Inflammatory macrophage (primary cell): ENCODE data around the gene VPS35L.

Experiments
- DNase-seq, 2 donors: peaks; one replicate each; pipeline ENCODE4 v3.0.0-alpha.2; 2020 to 2022
- total RNA-seq, 18 experiments: gene quantifications; one replicate each; lab custom pipeline; 2026; ENCODE audit warnings: mixed read lengths in 6 of 18, inconsistent platforms in 2 of 18; lab: John Stamatoyannopoulos, UW

Gene VPS35L
- total RNA-seq: 45.5 to 125 (median 93.7) reads per million in 18 experiments

DNA sequence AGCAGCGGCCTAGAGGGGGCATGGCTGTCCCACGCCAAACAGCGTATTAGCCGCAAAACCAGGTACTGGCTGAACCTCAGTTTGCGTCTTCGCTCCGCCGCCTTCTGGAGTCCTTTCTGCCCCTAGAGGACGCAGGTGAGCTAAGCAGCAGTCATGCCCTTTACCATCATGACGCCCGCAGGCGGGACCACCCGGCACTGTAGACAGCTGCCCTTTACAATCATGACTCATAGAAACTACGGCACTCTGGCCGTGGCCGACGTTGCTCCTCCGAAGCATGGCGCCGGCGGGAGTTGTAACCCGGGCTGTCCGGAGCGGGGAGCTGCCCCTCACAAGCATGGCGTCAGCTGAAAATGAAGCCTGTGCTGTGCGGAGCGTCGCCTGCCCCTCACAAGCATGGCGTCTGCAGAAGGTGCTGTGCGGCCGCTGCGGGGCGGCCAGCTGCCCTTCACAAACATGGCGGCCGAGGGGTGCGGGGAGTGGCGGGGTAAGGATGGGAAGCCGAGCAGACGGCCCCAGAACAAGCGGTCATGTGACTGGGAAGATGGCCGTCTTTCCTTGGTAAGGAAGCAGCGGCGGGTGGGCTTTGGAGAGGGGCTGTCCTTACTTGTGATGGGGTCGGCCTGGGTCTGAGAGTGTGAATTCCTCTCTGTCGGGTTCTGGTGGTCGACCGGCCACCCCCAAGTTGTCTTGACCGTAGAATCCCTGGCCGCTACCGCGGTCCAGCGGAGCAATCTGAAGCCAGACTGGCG lies at the start of gene VPS35L:
Gene VPS35L, plus strand, starts transcription at position 518 of the 752 bp plus-strand sequence. Its CDS starts 27 bp downstream, at position 545.
- peak; percentile 98 for DNase-seq

DNA sequence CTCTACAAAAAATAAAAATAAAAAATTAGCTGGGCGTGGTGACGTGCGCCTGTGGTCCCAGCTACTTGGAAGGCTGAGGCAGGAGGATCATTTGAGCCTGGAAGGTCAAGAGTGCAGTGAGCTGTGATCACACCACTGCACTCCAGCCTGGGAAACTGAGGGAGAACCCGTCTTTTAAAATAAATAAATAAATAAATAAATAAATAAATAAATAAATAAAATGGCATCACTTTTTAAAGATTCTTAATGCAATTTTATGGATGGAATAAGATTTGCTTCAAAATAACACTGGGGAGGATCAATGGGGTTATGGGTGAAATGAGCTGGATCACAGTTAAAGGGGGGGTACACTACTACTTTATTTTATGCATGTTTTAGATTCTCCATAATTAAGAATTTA lies 48.5 kb upstream of the VPS35L start:
- no peak for DNase-seq

- DNase-seq: no peak
These were observed 47.6 kb upstream of the VPS35L start for GRCh38 chr16:19507867-19508266.

DNA sequence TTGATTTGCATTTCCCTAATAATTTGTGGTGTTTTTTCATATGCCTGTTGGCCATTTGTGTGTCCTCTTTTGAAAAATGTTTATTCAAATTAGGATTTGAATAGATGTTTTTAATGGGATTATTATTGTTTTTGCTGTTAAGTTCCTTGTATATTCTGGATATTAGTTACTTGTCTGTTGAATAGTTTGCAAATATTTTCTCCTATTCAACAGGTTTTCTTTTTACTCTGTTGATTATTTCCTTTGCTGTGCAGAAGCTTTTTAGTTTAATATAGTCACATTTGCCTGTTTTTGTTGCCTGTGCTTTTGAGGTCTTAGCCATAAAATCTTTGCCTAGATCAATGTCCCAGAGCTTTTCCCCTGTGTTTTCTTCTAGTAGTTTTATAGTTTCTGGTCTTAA lies 43.2 kb upstream of the VPS35L start:
- no peak for DNase-seq

GRCh38 chr16:19513377-19514053 lies 42.0 kb upstream of the VPS35L start:
- peak; percentile 79 to 93 for DNase-seq

DNA sequence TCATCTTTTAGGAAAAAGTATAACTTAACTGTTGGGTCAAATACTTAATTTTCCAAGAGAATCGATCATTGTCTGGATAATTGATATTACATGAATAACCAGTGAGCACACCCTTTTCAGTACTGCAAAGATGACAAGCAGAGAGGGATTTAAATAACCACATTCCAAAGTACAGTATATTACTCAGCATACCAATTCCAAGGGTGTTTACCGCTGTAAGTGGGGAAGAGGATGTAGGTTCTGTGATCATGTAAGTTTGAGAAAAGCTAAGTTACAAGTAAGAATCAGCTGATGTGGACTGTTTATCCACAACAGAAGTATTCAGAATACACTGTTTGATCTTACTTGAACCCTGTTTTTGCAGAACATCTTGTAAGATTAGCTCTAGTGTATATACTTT lies 39.7 kb upstream of the VPS35L start:
- peak in 1 of 2 donors; percentile 5 for DNase-seq

- DNase-seq: no peak
These were observed 37.9 kb upstream of the VPS35L start for GRCh38 chr16:19517424-19518089.

GRCh38 chr16:19518388-19518787 lies 37.1 kb upstream of the VPS35L start:
- DNase-seq: no peak

DNA sequence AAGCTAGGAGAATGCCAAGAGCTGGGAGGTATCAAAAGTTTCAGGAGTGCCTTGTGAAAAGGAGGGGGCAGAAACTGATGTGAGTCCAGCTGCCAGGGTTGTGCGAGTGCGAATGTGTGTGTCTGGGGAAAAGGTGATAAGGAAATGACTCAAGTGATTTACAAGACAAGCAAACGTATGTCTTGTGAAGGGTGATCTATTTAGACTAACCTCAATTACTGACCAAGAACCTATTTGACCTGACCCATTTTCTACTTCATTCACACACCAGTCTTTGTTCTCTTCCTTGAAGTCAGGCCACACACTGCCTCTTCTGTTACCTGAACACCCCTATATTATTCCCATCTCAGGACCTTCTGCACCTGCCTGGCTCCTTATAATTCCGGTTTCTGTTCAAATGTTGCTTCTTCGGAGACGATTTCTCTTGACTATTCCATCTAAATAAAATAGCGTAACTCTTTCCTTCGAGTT lies 34.6 kb upstream of the VPS35L start:
- no peak for DNase-seq

GRCh38 chr16:19521471-19522396 lies 33.8 kb upstream of the VPS35L start, which contains the start of gene GDE1:
TSS of gene GDE1 (minus strand) at chr16:19522098. CDS start at chr16:19521964, 134 bp downstream.
- DNase-seq: peak; percentile 85 to 90

- DNase-seq: no peak
These were observed 33.1 kb upstream of the VPS35L start for GRCh38 chr16:19522397-19522732.

- no peak for DNase-seq
These were observed 32.7 kb upstream of the VPS35L start for GRCh38 chr16:19522760-19523159.

DNA sequence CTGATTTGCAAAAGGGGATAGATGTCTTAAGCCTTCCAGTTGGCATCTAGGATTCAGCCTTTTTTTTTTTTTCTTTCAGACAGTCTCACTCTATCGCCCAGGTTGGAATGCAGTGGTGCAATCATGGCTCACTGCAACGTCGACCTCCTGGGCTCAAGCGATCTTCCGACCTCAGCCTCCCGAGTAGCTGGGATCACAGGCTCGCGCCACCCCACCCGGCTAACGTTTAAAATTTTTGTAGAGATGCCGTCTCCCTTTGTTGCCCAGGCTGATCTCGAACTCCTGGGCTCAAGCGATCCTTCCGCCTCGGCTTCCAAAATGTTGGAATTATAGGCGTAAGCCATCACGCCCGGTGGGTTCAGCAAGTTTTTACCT lies 32.3 kb upstream of the VPS35L start:
- no peak for DNase-seq

GRCh38 chr16:19523559-19524355 lies 31.7 kb upstream of the VPS35L start, which contains the start of gene CCP110:
TSS of gene CCP110 (plus strand) at chr16:19523942. CDS start at chr16:19527882, 3,940 bp downstream.
- DNase-seq: peak; percentile 97 to 98

- DNase-seq: no peak
These were observed 31.2 kb upstream of the VPS35L start for GRCh38 chr16:19524356-19524615.

- peak in 1 of 2 donors; percentile 28 for DNase-seq
These were observed 30.7 kb upstream of the VPS35L start for GRCh38 chr16:19524616-19525384.

DNA sequence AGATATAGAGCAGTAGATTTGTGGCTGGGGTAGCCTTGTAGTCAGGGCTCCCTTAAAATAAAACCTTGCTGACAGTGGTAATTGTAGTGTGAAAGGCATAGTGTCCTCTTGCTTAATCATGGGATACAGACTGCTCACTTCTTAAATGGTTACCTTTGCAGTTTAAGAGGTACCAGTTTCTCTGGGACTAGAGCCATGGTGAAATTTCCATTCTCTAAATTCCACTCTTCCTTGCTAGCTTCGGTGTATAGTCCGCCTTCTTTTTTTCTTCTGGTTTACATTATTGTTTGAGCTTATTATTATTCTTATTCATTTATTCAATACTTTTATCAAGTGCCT lies 30.1 kb upstream of the VPS35L start:
- DNase-seq: no peak

DNA sequence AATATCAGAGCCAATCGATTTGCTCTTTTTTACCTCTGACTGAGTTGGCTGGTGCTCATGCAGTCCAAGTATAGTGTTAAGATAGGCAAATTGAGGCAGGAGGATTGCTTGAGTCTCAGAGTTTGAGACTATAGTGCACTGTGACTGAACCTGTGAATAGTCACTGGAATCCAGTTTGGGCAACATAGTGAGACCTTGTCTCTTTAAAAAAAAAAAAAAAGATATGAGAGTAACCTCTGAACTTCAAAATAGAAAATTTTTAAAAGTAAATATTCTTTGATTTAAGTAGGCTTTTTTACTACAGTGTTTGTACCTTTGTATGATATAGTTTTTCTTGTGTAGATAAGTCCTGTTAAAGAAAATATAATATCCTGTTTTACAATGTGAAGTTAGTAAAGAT lies 28.3 kb upstream of the VPS35L start:
- DNase-seq: no peak

- DNase-seq: no peak
These were observed 26.8 kb upstream of the VPS35L start for GRCh38 chr16:19528666-19529065.

GRCh38 chr16:19532601-19533000 lies 22.9 kb upstream of the VPS35L start:
- DNase-seq: no peak
